ENCODE measurements around the gene TCF3.

TCF3 gene

GRCh38 chr19:1599460-1599846, 53.0 kb downstream of the TCF3 start:
- Histone ChIP-seq H3K4me1 (ENCODE audit: control insufficient read depth in 1 of 2, insufficient read depth in 1 of 2, low read depth in 1 of 2, low read length in 1 of 2) (peaks cover 10 to 15% of the 10 kb centered on the region in 2 experiments), H3K36me3 (peaks cover 55% of the 10 kb centered on the region), H3K27me3 (no peaks in the 10 kb centered on the region), H3K9me3 (no peaks in the 10 kb centered on the region), H3K27ac (no peak overlapping the region), H3K4me3 (ENCODE audit: low read depth in 1 of 2, low read length in 1 of 2) (no peak overlapping the region)
- TF ChIP-seq, protein P1, sequence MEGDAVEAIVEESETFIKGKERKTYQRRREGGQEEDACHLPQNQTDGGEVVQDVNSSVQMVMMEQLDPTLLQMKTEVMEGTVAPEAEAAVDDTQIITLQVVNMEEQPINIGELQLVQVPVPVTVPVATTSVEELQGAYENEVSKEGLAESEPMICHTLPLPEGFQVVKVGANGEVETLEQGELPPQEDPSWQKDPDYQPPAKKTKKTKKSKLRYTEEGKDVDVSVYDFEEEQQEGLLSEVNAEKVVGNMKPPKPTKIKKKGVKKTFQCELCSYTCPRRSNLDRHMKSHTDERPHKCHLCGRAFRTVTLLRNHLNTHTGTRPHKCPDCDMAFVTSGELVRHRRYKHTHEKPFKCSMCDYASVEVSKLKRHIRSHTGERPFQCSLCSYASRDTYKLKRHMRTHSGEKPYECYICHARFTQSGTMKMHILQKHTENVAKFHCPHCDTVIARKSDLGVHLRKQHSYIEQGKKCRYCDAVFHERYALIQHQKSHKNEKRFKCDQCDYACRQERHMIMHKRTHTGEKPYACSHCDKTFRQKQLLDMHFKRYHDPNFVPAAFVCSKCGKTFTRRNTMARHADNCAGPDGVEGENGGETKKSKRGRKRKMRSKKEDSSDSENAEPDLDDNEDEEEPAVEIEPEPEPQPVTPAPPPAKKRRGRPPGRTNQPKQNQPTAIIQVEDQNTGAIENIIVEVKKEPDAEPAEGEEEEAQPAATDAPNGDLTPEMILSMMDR (IDR thresholded peaks at IDR 0.05) = no peak

- peaks cover 55% of the 10 kb centered on the region for H3K36me3 ChIP-seq
- no peak overlapping the region for H3K27ac ChIP-seq
- H3K27me3 ChIP-seq = no peaks in the 10 kb centered on the region
- peaks cover 5 to 10% of the 10 kb centered on the region in 2 experiments for H3K4me1 ChIP-seq (ENCODE audit: control insufficient read depth in 1 of 2, insufficient read depth in 1 of 2, low read depth in 1 of 2, low read length in 1 of 2)
- TF ChIP-seq, protein P1 (IDR thresholded peaks at IDR 0.05) = no peak
- H3K9me3 ChIP-seq = no peaks in the 10 kb centered on the region
- no peak overlapping the region for H3K4me3 ChIP-seq (ENCODE audit: low read depth in 1 of 2, low read length in 1 of 2)
Observed at GRCh38 chr19:1598777-1599459, 53.5 kb downstream of the TCF3 start.

- Histone ChIP-seq H3K27ac (no peak overlapping the region), H3K36me3 (peaks cover 34% of the 10 kb centered on the region), H3K4me1 (ENCODE audit: control insufficient read depth in 1 of 2, insufficient read depth in 1 of 2, low read depth in 1 of 2, low read length in 1 of 2) (peaks cover 22% of the 10 kb centered on the region in 2 experiments), H3K4me3 (ENCODE audit: low read depth in 1 of 2, low read length in 1 of 2) (peak overlapping the region; percentile 69 to 76), H3K27me3 (no peaks in the 10 kb centered on the region), H3K9me3 (no peaks in the 10 kb centered on the region)
- TF ChIP-seq, protein P1 (IDR thresholded peaks at IDR 0.05) = no peak
Observed at GRCh38 chr19:1593501-1593772, 59.0 kb downstream of the TCF3 start.

DNA sequence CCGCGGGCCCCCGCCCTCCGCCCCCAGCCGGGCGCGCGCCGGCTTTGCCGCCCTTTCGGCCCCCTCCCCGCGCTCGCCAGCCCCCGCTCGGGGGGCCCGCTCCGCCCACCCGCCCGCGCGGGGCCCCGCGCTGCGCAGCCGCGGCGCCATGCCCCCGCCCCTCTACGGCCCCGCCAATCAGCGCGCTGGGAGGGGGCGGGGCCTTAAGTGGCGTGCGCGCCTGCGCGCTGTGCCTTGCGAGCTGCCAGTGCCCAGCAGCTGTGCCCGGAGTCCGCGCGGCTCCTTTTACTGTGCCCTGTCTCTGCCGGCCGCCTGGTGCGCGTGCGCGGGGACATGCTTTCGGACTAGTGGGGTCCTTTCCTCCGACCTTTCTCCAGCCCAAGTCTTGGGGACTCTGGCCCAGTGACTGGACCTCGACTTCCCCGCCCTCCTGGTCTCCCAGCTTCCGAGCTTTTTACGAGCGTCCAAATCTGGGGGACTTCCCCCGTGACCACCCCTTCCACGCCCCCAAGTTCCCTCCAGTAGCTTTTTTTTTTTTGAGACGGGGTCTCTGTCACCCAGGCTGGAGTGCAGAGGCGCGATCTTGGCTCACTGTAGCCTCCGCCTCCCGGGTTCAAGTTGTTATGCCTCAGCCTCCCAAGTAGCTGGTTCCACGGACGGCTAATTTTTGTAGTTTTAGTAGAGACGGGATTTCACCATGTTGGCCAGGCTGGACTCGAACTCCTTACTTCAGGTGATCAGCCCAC, 59.5 kb downstream of the TCF3 start, which contains the start of gene MBD3:
MBD3 (minus strand) TSS at position 111 of the 746 bp plus-strand sequence. CDS start 234 bp downstream, outside the sequence.
- TF ChIP-seq, protein P1 (IDR thresholded peaks at IDR 0.05) = peak; percentile 43
- Histone ChIP-seq H3K4me3 (ENCODE audit: low read depth in 1 of 2, low read length in 1 of 2) (peak within 1 kb of the TSS; percentile 75 to 76), H3K27me3 (no peaks in the 10 kb centered on the region), H3K27ac (peak within 1 kb of the TSS; percentile 94), H3K4me1 (ENCODE audit: control insufficient read depth in 1 of 2, insufficient read depth in 1 of 2, low read depth in 1 of 2, low read length in 1 of 2) (peaks cover 22% of the 10 kb centered on the region in 2 experiments), H3K36me3 (peaks cover 29% of the 10 kb centered on the region), H3K9me3 (no peaks in the 10 kb centered on the region)

- TF ChIP-seq, protein P1 (IDR thresholded peaks at IDR 0.05) = no peak
- peaks cover 22% of the 10 kb centered on the region in 2 experiments for H3K4me1 ChIP-seq (ENCODE audit: control insufficient read depth in 1 of 2, insufficient read depth in 1 of 2, low read depth in 1 of 2, low read length in 1 of 2)
- no peaks in the 10 kb centered on the region for H3K9me3 ChIP-seq
- peak overlapping the region; percentile 75 to 76 for H3K4me3 ChIP-seq (ENCODE audit: low read depth in 1 of 2, low read length in 1 of 2)
- H3K27me3 ChIP-seq = no peaks in the 10 kb centered on the region
- H3K27ac ChIP-seq = peak overlapping the region; percentile 94
- peaks cover 21% of the 10 kb centered on the region for H3K36me3 ChIP-seq
Observed at GRCh38 chr19:1592024-1592754, 60.2 kb downstream of the TCF3 start.
